Body of pancreas (tissue), 4 donors: ENCODE measurements around the gene FBN2.

Source experiments
- POLR2A ChIP-seq, 3 donors: fragments of 450-650 bp; IDR thresholded peaks; one replicate each; pipeline ENCODE4 v1.6.1; 2016; ENCODE audit warnings: antibody characterized with exemption in 3 of 3, mild to moderate bottlenecking in 2 of 3
- TF ChIP-seq, protein P1 (sequence below), 7 experiments: fragments of 450-650 bp in 4 of 7; fragments of 200-600 bp in 3 of 7; sonication (generic) in 3 of 7; IDR thresholded peaks; one replicate each; pipeline ENCODE4 v1.5.1; 2016 to 2019; ENCODE audit warnings: antibody characterized with exemption in 7 of 7

GRCh38 chr5:128304791-128305190, 233.3 kb downstream of the FBN2 start:
- TF ChIP-seq POLR2A (IDR thresholded peaks at IDR 0.05) = no peak
- TF ChIP-seq, protein P1, sequence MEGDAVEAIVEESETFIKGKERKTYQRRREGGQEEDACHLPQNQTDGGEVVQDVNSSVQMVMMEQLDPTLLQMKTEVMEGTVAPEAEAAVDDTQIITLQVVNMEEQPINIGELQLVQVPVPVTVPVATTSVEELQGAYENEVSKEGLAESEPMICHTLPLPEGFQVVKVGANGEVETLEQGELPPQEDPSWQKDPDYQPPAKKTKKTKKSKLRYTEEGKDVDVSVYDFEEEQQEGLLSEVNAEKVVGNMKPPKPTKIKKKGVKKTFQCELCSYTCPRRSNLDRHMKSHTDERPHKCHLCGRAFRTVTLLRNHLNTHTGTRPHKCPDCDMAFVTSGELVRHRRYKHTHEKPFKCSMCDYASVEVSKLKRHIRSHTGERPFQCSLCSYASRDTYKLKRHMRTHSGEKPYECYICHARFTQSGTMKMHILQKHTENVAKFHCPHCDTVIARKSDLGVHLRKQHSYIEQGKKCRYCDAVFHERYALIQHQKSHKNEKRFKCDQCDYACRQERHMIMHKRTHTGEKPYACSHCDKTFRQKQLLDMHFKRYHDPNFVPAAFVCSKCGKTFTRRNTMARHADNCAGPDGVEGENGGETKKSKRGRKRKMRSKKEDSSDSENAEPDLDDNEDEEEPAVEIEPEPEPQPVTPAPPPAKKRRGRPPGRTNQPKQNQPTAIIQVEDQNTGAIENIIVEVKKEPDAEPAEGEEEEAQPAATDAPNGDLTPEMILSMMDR (IDR thresholded peaks at IDR 0.05) = no peak
